Measurements from ENCODE around the gene KRTAP22-1. TPM values are rescaled to one million over a fixed set of nuclear protein-coding genes. Genes with fewer than 3 reads are reported as not detected.

KRTAP22-1 gene
- polyA plus RNA-seq, 1 donor = not detected

DNA sequence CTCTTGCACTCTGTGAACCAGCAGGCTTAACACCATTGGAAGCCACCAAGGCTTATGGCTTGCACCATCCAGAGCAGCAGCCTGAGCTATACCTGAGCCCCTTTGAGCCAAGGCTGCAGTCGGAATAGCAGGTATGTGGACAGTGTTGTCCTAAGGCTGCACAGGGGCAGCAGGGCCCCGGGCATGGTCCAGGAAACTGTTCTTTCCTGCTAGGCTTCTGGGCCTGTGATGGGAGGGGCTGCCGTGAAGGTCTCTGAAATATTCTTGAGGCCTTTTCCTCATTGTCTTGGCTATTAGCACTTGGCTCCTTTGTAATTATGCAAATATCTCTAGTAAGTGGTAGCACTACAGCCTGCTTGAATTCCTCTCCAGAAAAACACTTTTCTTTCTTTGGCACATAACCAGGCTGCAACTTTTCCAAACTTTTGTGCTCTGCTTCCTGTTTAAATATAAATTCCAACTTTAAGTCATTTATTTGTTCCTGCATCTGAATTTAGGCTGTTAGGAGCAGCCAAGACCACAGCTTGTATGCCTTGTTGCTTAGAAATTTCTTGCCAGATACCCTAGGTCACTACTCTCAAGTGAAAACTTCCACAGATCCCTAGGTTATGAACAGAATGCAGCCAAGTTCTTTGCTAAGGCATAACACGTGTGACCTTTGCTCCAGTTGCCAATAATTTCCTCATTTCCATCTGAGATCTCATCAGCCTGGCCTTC is 24.7 kb downstream of the KRTAP22-1 start:
- no peak for DNase-seq

DNA sequence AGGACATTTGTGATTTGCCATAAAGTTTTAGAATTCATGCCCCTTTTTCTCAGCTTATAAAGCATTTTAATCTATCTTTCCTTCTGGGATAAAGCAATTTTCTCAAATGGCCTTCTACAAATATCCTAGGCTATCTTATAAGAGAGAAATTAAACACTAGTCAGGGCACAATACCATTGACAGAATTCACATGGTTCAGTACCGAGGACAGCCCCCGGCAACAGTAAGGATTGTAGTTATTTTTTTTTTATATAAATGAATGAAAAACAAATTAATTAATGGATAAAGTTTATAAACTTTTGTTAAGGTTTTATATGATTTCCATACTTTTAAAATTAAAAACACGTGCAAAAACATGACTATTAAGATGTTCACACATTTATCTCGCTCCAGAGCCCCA is 27.2 kb downstream of the KRTAP22-1 start:
- no peak for DNase-seq

DNA sequence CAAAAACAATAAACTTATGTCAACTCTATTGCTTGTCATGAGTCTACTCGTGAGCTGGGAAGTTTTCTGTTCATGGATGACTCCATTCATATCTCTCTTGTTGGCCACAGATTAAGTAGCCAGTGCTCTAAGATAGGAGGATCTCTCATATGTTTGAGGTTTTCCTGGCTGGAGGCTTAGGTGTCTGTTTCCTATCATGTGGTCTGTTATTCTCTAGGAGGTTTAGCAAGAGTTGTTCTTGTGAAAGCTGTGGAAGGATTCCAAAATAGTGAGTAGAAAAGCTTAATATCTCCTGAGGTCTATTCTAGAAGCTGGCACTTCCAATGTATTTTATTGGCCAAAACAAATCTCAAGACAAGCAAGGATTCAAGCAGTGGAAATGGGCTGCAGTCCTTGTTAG is 28.3 kb downstream of the KRTAP22-1 start:
- DNase-seq = no peak

DNA sequence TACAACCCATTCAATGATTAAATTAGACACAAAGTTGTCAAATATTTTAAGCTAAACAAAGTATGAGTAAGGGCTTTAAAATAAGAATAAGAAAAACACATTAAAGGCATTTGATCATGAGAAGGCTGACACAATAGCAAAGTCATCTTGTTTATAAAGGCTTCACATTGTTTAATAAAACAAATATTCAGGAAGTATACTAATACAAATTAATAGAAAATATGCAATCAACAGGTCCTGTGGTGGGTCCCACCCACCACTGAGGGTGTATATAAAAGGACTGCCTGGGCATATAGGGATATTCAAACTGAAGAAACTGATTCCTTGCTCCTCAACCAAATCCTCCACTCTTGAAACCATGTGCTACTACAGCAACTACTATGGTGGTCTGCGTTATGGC is 34.0 kb downstream of the KRTAP22-1 start, which contains the start of gene KRTAP20-2:
KRTAP20-2 (plus strand) TSS at position 301 of the 400 bp plus-strand sequence; CDS start at position 359, 58 bp downstream.
- no peak for DNase-seq

DNA sequence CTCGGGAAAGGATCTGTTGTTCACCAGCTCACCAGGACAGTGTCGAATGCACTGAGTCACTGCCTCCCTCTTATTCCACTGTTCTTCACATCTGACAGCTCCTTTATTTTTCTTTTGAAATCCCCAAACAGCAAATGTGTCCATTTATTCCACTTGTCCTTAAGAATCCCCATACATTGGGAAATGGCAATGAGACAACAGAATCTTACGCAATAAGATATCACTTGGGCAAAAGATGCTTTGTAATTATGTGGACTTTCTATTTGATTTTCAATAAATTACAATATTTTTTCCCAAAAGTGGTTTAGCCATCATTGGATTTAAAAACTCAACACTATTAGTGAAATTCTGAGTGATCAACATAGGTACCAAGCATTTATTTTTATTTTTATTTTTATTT is 37.8 kb downstream of the KRTAP22-1 start:
- no peak for DNase-seq

DNA sequence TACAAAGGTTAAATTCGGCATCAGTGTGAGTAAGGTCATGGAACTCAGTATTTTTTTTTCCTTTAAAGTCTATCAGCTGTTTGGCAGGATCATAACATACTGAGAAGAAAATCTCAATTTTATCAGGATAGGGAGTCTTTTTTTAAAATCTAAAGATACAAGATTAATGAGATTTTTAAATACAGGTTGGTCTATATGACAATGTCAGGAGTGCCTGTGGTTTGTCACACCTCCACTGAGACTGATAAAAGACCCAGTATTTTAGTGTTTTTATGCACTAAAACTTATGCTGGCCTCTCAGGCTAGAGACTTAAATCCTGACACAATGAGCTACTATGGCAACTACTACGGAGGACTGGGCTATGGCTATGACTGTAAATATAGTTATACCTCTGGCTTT is 41.7 kb downstream of the KRTAP22-1 start, which contains the start of gene KRTAP20-3:
KRTAP20-3 (plus strand) TSS at position 301 of the 400 bp plus-strand sequence.
- no peak for DNase-seq

DNA sequence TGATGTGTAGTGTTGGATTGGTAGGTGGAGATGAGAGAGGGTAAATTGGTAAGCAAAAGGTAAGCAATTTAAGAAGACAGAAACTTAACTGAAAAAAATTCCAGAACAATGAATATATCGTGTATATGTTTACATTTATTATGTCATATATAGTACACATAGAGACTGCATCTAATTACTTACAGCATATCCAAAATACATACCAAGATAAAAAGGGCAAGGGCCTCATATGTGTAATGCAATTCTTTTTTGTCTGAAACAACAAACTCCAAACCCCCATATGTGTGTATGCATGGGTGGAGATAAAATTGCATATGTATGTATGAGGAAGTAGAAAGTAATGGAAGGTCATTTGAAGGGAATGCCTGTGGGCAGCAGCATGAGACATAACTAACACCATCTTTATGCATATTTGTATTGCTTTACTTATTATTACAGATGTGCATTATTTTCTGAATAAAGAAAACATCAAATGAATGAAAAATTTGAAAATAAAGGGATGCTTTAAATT is 46.1 kb downstream of the KRTAP22-1 start:
- DNase-seq = no peak

Other genes starting within 250 kb of the KRTAP22-1 start
- not detected for gene KRTAP13-2, start 228.8 kb upstream of the KRTAP22-1 start, polyA plus RNA-seq (ENCODE audit: insufficient read length)
- gene KRTAP13-1, start 205.1 kb upstream of the KRTAP22-1 start, polyA plus RNA-seq (ENCODE audit: insufficient read length) = not detected
- not detected for gene KRTAP13-3, start 175.2 kb upstream of the KRTAP22-1 start, polyA plus RNA-seq (ENCODE audit: insufficient read length)
- gene KRTAP13-4, start 170.9 kb upstream of the KRTAP22-1 start, polyA plus RNA-seq (ENCODE audit: insufficient read length) = not detected
- not detected for gene KRTAP15-1, start 160.8 kb upstream of the KRTAP22-1 start, polyA plus RNA-seq (ENCODE audit: insufficient read length)
- not detected for gene KRTAP19-1, start 120.7 kb upstream of the KRTAP22-1 start, polyA plus RNA-seq (ENCODE audit: insufficient read length)
- not detected for gene KRTAP19-2, start 113.7 kb upstream of the KRTAP22-1 start, polyA plus RNA-seq (ENCODE audit: insufficient read length)
- not detected for gene KRTAP19-3, start 109.1 kb upstream of the KRTAP22-1 start, polyA plus RNA-seq (ENCODE audit: insufficient read length)
- gene KRTAP19-4, start 103.9 kb upstream of the KRTAP22-1 start, polyA plus RNA-seq (ENCODE audit: insufficient read length) = not detected
- not detected for gene KRTAP19-5, start 98.9 kb upstream of the KRTAP22-1 start, polyA plus RNA-seq (ENCODE audit: insufficient read length)
- not detected for gene KRTAP19-6, start 59.2 kb upstream of the KRTAP22-1 start, polyA plus RNA-seq (ENCODE audit: insufficient read length)
- not detected for gene KRTAP19-7, start 39.8 kb upstream of the KRTAP22-1 start, polyA plus RNA-seq (ENCODE audit: insufficient read length)
- gene KRTAP22-2, start 10.7 kb upstream of the KRTAP22-1 start, polyA plus RNA-seq (ENCODE audit: insufficient read length) = not detected
- not detected for gene KRTAP6-3, start 8.6 kb upstream of the KRTAP22-1 start, polyA plus RNA-seq (ENCODE audit: insufficient read length)
- gene KRTAP6-2, start 2.2 kb upstream of the KRTAP22-1 start, polyA plus RNA-seq (ENCODE audit: insufficient read length) = not detected
- gene KRTAP6-1, start 12.8 kb downstream of the KRTAP22-1 start, polyA plus RNA-seq (ENCODE audit: insufficient read length) = not detected
- not detected for gene KRTAP20-1, start 15.3 kb downstream of the KRTAP22-1 start, polyA plus RNA-seq (ENCODE audit: insufficient read length)
- gene KRTAP20-4, start 19.5 kb downstream of the KRTAP22-1 start, polyA plus RNA-seq (ENCODE audit: insufficient read length) = not detected
- gene KRTAP20-2, start 34.1 kb downstream of the KRTAP22-1 start, polyA plus RNA-seq (ENCODE audit: insufficient read length) = not detected
- gene KRTAP20-3, start 41.8 kb downstream of the KRTAP22-1 start, polyA plus RNA-seq (ENCODE audit: insufficient read length) = not detected
- gene KRTAP21-3, start 117.7 kb downstream of the KRTAP22-1 start, polyA plus RNA-seq (ENCODE audit: insufficient read length) = not detected
- gene KRTAP21-2, start 146.2 kb downstream of the KRTAP22-1 start, polyA plus RNA-seq (ENCODE audit: insufficient read length) = not detected
- gene KRTAP21-1, start 154.3 kb downstream of the KRTAP22-1 start, polyA plus RNA-seq (ENCODE audit: insufficient read length) = not detected
- gene KRTAP8-1, start 212.2 kb downstream of the KRTAP22-1 start, polyA plus RNA-seq (ENCODE audit: insufficient read length) = not detected
- gene KRTAP7-1, start 228.7 kb downstream of the KRTAP22-1 start, polyA plus RNA-seq (ENCODE audit: insufficient read length) = not detected

Measured in left kidney (tissue), 2 donors.